OCI-LY3 (cell line): ENCODE results near the gene POLR1F.

Experiments used
- CTCF ChIP-seq: fragments of 200-600, 300-600 bp; sonication (generic); IDR thresholded peaks from 2 replicates; pipeline ENCODE4 v1.5.1; 2014; ENCODE audit warnings: antibody characterized with exemption, low read length, low read depth
- EZH2phosphoT487 ChIP-seq: fragments of 200-600 bp; shearing (Covaris generic); IDR thresholded peaks from 2 replicates; pipeline ENCODE4 v1.6.1; 2018; ENCODE audit warnings: antibody characterized with exemption, mixed run types, low read depth

GRCh38 chr7:19754521-19755116 is 45.8 kb upstream of the POLR1F start:
- no peak for TF ChIP-seq EZH2phosphoT487
- peak; percentile 65 for TF ChIP-seq CTCF
